ENCODE data around the gene CASR.

The CASR gene

GRCh38 chr3:122214711-122215110 is 31.2 kb downstream of the CASR start:
- DNase-seq (ENCODE audit: low spot score): no peak

DNA sequence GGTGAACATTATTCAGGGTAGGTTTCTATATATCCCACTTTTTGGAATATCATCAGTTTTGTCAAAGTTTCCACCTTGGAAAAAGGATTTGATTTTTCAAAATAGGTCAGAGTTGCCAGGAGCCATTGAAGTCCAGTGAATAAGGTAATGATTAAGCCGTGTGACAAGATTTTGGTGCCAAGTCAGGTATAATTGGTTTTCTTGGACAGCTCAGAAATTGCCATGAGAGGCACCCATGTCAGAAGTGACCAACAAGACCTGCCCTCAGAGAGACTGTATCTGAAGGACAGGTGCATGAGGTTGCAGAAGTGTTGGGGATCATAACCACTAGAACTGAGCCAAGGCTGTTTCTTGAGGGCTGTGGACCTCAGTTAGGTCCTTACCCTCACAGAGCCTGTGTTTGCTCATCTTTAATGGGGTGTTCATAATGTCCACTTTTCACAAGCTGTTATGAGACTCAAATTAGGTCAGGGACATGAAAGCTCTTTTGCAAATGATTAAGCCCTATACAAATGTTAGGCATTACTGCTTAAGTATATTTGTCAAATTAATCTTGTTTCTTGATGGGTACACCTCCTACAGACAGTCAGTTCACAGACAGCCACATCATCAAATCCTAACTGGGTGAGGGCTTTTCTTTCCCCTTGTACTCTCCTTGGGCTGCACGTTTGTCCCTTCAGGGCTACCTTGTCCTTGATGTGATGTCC is 32.3 kb downstream of the CASR start:
- DNase-seq (ENCODE audit: low spot score): no peak

- no peak for DNase-seq (ENCODE audit: low spot score)
These were observed 34.4 kb downstream of the CASR start for GRCh38 chr3:122217901-122218300.

DNA sequence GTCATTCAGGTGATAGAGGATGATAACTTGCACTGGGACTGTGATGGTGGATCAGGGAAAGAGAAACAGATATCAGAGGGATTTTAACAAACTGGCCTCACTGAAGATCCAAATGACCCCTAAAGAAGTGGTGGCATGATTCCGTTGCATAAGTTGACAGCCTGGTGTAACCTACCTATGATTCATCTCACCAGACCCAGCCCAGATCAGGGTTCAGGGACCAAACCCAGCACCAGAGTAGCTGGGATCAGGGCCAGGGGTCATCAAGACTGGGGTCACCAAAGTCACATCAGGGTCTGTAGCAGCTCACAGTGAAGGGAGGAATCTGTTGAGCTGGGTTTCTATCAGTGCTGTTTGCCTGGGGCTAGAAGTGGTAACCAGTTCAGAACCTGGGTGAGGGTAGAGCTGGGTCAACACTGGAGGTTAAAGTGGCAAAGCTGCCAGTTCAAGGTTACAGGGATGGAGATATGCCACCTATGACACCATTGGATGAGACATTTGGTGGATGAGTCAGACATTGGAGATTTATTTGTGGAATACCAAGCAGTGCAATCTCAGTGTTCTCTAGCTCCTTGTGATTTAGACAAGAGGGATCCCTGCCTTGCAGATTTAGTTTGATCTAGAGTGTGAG is 35.9 kb downstream of the CASR start:
- DNase-seq (ENCODE audit: low spot score): no peak

DNA sequence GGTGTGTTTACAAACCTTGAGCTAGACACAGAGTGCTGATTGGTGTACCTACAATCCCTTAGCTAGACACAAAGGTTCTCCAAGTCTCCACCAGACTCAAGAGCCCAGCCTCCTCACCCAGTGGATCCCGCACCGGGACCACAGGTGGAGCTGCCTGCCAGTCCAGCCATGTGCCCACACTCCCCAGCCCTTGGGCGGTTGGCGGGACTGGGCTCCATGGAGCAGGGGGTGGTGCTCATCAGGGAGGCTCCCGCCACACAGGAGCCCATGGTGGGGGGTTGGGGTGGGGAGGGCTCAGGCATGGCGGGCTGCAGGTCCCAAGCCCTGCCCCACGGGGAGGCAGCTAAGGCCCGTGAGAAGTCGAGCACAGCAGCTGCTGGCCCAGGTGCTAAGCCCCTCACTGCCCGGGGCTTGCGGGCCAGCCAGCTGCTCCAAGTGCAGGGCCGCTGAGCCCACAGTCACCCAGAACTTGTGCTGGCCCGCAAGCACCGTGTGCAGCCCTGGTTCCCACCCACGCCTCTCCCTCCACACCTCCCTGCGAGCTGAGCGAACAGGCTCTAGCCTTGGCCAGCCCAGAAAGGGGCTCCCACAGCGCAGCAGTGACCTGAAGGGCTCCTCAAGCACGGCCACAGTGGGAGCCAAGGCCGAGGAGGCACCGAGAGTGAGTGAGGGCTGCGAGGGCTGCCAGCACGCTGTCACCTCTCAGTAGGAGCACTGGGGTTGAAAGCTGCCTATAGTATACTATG is 43.7 kb downstream of the CASR start:
- no peak for DNase-seq (ENCODE audit: low spot score)

DNA sequence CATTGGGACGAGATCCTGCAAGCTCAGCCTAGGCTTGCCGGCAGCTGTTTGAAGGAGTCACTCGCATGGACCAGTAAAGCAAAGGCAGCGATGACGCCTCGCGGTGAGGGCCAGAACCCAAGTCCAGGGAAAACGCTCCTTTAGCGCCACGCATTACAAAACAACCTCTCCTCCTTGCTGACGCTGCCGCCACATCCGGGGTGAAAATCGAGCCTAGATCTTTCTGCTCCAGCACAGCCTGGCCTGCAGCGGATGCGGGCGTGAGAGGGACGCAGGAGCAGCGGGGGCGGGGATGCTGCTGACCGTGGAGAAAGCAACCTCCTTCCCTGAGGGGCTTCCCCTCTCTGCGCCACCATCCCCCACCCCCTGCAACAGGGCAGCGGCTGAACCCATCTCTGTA is 46.7 kb downstream of the CASR start:
- no peak for DNase-seq (ENCODE audit: low spot score)

DNA sequence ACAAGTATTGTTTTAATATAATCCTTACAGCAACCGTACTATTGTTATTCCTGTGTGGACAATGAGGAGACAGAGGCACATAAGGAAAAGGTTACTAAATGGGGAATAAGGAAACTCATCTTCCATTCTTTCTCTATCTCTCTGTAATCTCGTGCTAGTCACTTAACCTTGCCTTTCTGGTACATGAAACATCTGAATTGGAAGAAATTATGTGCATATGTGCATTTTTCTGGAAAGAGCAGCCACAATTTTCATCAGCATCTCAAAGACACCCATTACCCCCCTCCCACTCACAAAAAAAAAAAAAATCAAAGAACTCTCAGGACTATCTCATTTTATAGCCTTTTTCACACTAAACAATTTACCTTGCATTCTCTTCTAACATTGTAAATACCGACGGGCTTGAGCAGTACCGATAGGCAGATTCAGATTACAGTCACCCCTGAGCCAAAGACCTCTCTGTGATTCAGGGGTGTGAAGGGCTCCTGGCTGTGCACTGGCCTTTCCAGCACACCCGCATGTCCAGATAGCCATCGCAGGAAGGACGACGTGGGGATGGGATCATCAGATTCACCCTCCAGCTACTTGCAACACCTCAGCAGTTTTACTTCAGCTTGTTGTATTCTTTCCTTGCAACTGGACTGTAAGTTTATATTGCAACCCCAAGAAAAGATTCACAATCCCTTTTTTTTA is 48.1 kb downstream of the CASR start:
- no peak for DNase-seq (ENCODE audit: low spot score)

DNA sequence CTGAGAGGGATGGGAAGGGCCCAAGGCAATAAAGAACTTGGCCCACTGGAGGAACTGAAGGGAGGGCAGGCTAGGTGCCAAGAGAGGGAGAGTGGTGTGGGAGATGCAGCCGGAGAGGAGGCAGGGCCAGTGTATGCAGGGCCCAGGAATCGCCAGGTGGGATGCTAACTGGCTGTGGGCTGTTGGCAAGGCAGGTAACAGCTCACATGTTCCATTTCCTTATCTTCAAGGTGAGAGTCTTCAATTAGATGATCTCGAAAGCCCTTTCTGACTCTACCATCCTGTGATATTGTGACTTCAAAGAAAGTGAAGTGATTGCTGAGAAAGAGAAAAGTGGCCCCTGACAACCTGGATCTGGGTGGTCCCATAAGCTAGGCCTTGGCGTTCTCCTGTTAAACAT is 49.0 kb downstream of the CASR start:
- DNase-seq (ENCODE audit: low spot score): no peak

DNA sequence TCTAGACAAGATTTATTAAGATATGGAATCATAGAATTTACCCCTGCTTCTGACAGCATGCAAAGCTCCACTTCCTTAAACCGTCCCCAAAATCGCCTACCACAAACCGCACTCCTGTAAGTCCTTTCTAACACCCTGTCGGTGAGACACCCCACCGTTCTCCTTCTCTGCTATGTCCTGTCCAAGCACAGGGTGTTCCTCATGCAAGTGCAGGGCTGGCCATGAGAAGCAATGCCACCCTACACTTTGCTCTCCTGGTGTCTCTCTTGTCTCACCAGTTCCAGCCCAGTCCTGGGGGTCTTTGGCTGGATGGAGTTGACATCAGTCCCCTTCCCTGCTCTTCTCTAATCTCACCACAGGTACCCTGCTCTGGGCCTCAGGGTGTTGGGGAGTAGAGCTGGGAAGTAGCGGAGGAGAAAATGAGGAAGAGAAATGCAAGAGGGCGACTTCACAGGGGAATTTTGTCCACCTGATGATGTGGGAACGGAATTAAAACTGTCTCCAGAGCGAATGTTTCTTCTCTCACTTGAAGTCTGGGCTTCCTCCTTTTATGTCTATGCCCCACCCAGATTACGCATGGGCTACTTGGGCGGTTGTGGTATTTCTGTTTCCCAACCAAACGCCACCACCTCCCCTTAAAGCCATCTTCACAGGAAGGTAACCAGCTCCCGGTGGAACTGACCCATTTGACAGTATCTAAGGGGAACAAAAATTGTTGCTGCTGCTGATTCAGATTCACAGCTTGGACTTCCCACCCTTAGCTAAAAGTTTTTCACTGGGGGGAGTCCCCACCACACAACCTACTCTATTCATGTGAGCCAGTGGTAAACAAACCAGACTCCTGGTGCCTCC is 49.9 kb downstream of the CASR start:
- DNase-seq (ENCODE audit: low spot score): peak; percentile 15

DNA sequence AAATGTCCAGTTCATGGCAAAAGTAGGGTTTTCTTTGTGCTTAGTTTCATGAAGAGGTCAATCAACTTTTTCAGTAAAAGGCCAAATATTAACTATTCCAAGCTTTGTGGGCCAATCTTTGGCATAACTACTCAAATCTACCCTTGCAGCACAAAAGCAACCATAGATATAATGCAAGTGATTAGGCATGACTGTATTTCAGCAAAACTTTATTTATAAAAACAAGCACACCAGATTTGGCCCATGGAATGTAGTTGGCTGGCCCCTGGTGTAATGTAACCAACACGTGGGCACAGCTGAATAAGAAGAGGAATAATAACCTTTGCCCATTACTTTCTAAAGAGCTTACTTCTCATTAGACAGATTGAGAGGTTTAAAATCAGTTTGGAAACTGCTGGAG is 50.6 kb downstream of the CASR start:
- DNase-seq (ENCODE audit: low spot score): no peak

DNA sequence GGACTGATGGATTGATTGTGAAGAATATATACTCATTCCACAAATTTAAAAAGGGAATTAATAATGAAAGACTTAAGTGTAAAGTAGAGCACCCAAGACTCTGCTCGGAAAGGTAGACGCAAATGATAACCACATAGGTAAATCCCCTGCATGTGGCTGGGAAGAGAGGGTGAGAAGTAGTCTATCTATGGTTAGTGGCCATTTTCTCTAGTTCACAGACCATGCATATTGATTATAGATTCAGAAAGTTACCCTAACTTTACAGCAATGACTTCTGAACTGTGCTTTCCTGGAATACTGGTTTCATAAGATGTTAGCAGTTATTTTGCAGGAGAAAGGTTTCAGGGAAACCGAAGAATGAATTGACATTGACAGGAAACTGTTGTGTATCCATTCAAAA is 51.7 kb downstream of the CASR start:
- no peak for DNase-seq (ENCODE audit: low spot score)

DNA sequence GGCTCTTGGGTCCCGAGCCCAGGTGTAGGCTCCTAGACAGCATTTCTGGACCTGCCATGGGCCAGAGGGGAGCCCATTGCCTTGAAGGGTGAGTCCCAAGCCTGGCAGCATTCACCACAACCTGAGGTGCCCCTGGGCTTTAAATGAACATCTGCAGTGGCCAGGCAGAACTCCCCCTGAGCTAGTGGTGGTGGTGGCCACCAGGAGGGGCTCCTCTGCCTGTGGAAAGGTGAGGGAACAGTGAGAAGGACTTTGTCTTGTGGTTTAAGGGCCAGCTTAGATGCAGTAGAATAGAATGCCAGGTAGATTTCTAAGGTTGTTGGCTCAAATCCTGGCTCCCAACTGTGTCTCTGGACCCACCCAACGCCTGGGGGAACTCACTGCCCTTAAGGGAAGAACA is 55.6 kb downstream of the CASR start:
- no peak for DNase-seq (ENCODE audit: low spot score)

DNA sequence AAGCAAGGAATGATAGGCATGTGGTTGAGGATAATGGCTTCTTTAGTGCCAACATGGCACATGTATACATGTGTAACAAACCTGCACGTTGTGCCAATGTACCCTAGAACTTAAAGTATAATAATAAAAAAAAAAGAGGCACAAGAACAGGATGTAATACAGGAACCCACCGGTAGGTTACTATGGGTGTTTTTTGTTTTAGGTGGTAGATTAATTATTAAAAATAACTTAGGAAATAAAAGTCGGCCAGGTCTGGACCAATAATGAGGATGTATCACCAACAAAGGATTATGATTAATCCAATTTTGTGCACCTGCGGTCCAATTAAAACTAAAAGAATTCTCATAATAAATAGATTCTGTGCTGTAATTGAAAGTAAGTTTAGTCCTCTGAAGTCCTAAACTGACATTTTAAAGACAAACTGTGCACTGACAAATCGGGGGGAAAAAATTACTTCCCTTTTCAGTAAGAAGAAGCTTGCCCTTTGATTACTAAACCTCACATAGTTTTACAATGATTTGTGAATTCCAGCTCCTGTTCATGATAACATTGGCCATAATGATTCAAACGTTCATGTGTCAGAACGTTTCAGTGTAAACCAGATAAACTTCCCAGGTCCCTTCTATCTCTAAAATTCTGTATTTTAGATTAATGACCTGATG is 62.2 kb downstream of the CASR start:
- DNase-seq (ENCODE audit: low spot score): no peak

DNA sequence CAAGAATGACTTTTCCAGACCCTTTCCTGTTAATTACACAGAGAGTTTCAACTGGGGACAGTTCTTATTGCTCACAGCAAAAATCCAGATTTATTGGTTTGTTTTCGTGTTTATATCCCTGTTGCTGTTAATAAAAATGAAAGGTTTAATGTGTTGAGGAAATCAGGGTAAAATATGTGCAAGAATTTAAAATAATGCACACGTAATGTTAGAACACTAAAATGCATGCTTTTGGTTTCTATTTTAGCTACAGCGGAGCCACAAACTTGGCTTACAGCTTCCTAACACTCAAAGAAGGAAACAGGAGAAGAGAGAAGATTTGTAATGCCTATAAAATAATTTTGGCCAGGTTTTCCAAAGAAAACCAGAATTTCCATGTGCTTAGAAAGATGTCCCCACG is 62.7 kb downstream of the CASR start:
- DNase-seq (ENCODE audit: low spot score): no peak

DNA sequence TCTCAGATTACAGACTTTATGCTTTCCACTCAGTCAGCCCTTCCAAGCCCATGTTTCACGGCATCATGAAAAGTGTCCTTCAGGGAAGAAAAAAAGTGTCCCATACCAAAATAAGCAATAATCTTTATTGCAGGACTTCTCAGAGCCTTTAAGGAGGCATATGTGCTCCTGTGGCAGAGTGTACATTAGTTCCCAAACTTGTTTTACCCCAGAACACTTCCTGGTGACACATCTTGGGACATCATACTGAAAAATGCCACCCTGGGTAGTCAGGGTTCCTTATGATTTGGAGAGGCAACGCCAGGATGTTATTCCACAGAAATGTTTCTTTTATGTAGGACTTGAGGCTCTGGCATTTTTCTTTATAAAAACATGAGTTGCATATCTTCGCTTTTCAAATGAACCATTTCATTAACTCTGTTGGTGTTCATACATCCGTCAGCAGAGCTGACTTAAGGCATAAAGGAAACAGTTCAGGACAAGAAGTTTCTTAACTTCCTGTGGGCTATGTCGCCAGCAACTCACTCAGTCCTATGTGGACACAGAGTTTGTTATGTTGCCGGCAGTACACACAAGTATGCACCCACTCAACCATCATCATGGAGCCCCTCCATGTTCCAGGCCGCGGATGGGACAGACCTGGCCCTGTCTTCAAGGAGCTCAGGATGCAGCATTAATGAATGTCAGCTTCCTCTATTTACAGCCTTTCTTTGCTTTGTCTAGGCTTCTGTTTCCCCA is 63.8 kb downstream of the CASR start:
- DNase-seq (ENCODE audit: low spot score): no peak

DNA sequence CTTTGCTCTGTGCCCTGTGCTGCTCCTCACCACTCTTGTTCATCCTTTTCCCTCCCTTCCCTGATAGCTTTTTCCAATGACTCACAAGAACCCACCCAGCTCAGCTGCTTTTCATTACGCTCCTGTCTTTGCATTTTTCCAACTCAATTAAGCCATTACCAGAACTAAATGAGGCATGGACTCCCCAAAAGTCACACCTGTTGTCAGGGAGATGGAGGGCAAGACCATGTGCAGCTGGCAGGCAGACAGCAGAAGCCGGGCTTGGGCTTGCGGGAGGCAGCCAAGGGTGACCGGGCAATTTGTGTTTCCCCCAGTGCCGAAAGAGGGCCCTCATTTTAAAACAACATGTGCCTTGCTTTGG is 64.3 kb downstream of the CASR start:
- no peak for DNase-seq (ENCODE audit: low spot score)

DNA sequence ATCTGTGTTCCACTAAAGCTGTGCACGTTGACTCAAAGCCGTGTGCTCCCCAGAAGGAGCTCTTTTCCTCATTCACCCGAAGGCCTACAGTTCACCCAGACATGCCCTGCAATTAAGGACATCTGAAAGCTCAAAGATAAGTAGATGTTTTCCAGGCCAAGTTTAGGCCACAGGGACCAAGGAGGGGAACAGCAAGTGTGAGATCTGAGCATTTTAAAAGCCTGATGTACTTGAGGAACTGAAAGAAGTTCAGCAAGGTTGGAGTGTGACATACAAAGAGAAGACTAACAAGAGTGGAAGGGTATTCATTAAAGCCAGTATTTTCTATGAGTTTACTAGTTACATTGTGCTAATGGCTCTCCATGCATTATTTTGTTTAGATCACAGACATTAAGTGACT is 68.0 kb downstream of the CASR start:
- DNase-seq (ENCODE audit: low spot score): no peak

DNA sequence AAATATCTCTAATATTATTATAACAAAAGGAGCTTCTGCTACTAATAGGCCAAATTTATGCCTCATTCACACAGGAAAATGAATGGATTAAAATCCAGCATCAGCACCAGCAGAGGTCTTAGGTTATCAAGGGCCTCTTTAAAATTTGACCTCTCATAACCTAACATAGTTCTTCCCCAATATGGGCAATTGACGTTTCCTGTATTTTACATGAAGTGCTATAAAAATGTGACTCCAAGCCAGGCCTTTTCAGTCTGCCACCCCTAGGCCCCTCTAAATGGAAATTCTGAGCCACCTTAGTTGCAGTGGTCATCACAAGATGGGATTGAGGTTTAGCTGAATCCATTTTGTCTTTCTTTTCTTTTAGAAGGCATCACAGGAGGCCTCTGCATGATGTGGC is 70.1 kb downstream of the CASR start:
- DNase-seq (ENCODE audit: low spot score): no peak

DNA sequence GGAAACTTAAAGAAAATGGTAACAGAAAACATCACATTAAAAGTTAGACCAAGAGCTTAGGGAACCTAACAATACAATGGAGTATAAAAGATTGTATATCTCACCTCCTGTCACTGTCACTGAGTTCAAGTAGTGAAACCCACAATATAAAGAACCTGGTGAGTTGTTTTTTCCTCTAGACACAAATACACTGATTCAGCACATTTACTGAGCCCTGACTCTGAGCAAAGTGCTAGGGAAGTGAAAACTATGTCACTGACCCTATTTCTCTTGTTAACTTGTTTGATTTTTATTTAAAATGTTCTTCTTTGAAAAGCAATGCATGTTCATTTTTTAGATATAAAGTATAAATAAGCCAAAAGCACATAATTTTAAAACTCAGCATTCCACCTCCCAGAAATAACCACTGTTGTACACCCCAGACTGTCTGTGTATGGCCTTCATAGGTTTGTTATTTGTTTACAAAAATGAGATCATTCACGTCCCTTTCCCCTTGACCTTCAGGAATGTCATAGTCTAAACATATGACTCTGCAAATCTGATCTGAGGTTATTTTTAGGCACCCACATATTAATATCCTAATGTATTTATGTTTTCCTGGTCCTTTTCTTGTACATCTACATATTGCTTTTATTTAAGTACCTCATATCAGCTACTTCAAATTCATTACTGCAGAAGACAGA is 72.4 kb downstream of the CASR start:
- no peak for DNase-seq (ENCODE audit: low spot score)

All from CD4-positive, alpha-beta T cell treated with Interleukin-2 at 100 ng/mL for 4 hours (primary cell).